H1 (cell line): ENCODE measurements around the gene FBXO30.

Experiments used
- EP300 ChIP-seq, 2 experiments: IDR thresholded peaks; 1 replicate in 1 of 2; 2 replicates in 1 of 2; pipeline ENCODE4 v1.6.1; 2011 to 2012; ENCODE audit warnings: low read depth in 2 of 2, low read length in 2 of 2, mild to moderate bottlenecking in 2 of 2, borderline replicate concordance in 1 of 2, inconsistent platforms in 1 of 2, moderate library complexity in 1 of 2
- SUZ12 ChIP-seq: fragments of 200-600 bp; sonication (generic); IDR thresholded peaks from 2 replicates; pipeline ENCODE4 v1.6.1; 2012; ENCODE audit warnings: mild to moderate bottlenecking, inconsistent platforms, low read length, moderate library complexity, mixed read lengths
- TF ChIP-seq, protein P1 (sequence below): IDR thresholded peaks from 2 replicates; pipeline ENCODE4 v1.6.1; 2011; ENCODE audit warnings: low read depth, mild to moderate bottlenecking, low read length; ENCODE audit not compliant: insufficient read depth

DNA sequence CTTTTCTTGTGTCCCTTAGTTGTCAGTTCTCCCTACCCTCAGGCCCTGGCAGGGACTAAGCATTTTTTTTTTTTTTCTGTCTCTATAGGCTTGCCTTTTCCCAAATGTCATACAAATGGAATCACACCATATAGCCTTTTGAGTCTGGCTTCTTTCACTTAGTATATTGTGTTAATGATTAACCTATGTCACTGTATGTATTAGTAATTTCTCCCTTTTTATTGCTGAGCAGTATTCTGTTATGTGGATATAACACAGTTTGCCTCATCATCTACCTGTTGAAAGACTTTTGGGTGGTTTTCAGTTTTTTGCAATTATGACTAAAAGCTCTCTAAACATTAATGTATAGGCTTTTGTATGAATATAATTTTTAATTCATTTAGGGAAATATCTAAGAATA, 16.0 kb upstream of the FBXO30 start:
- no peak for TF ChIP-seq EP300 (IDR thresholded peaks at IDR 0.05; ENCODE audit: borderline replicate concordance in 1 of 2, low read depth in 2 of 2, low read length in 2 of 2)
- TF ChIP-seq, protein P1, sequence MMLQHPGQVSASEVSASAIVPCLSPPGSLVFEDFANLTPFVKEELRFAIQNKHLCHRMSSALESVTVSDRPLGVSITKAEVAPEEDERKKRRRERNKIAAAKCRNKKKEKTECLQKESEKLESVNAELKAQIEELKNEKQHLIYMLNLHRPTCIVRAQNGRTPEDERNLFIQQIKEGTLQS: no peak
- TF ChIP-seq SUZ12: no peak
